ENCODE results near the gene TMEM266. TPM values are rescaled to one million over a fixed set of nuclear protein-coding genes. Genes with fewer than 3 reads are reported as not detected.

TMEM266 gene
- total RNA-seq, 1 donor from 2014 or later: not detected

DNA sequence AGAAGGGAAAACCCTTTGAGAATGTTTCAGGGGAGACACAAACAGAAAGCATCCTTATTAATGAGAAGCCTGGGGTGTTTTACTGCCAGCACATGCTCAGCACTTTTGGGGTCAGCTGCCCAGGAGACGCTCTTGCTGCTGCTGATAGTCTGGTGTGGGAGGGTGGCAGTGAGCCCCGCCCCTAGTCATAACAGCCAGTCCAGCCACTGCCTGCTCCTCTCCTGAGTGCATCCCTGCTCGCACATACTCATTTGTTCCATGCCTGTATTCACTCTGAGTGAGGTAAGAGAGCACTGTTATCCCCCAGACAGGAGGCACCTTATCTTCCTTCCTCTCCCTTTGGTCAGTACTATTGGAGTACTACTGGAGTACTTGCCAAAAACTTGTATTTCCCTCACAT lies 150.2 kb downstream of the TMEM266 start:
- Histone ChIP-seq H3K36me3 (peaks cover 51% of the 10 kb centered on the region), H3K27me3 (ENCODE audit: low read depth) (no peaks in the 10 kb centered on the region), H3K4me3 (no peak overlapping the region), H3K9me3 (replicated peaks) (no peaks in the 10 kb centered on the region), H3K4me1 (peaks cover 21% of the 10 kb centered on the region), H3K27ac (replicated peaks) (no peak overlapping the region)
- intact Hi-C loops (cut with micrococcal nuclease): no loop called here
- TF ChIP-seq, protein P1, sequence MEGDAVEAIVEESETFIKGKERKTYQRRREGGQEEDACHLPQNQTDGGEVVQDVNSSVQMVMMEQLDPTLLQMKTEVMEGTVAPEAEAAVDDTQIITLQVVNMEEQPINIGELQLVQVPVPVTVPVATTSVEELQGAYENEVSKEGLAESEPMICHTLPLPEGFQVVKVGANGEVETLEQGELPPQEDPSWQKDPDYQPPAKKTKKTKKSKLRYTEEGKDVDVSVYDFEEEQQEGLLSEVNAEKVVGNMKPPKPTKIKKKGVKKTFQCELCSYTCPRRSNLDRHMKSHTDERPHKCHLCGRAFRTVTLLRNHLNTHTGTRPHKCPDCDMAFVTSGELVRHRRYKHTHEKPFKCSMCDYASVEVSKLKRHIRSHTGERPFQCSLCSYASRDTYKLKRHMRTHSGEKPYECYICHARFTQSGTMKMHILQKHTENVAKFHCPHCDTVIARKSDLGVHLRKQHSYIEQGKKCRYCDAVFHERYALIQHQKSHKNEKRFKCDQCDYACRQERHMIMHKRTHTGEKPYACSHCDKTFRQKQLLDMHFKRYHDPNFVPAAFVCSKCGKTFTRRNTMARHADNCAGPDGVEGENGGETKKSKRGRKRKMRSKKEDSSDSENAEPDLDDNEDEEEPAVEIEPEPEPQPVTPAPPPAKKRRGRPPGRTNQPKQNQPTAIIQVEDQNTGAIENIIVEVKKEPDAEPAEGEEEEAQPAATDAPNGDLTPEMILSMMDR (IDR thresholded peaks at IDR 0.05; ENCODE audit: borderline replicate concordance): no peak
- DNase-seq: no peak

DNA sequence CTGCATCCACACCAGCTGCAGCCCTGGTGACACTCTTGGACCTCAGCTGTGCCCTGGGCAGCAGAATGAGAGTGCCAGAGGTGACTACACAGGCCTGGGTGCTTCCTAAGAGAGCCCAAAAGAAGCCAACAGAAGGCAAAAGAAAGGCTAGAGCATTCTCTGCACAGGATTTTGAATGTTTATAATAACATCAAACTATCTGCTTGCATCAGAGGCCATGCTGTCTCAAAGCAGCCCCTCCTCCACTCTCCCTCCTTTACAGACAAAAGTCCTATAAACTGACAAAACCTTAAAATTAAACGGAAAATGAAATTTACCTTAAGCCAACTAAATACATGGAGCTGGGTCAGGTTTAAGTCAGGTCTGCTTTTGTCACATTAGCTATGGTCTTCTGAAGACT lies 155.8 kb downstream of the TMEM266 start:
- no peak for DNase-seq
- Histone ChIP-seq H3K36me3 (peaks cover 60% of the 10 kb centered on the region), H3K9me3 (replicated peaks) (peaks cover 7% of the 10 kb centered on the region), H3K27ac (replicated peaks) (no peak overlapping the region), H3K27me3 (ENCODE audit: low read depth) (no peaks in the 10 kb centered on the region), H3K4me1 (peaks cover 6% of the 10 kb centered on the region), H3K4me3 (no peak overlapping the region)
- intact Hi-C loops (cut with micrococcal nuclease): no loop called here
- TF ChIP-seq, protein P1 (IDR thresholded peaks at IDR 0.05; ENCODE audit: borderline replicate concordance): no peak

DNA sequence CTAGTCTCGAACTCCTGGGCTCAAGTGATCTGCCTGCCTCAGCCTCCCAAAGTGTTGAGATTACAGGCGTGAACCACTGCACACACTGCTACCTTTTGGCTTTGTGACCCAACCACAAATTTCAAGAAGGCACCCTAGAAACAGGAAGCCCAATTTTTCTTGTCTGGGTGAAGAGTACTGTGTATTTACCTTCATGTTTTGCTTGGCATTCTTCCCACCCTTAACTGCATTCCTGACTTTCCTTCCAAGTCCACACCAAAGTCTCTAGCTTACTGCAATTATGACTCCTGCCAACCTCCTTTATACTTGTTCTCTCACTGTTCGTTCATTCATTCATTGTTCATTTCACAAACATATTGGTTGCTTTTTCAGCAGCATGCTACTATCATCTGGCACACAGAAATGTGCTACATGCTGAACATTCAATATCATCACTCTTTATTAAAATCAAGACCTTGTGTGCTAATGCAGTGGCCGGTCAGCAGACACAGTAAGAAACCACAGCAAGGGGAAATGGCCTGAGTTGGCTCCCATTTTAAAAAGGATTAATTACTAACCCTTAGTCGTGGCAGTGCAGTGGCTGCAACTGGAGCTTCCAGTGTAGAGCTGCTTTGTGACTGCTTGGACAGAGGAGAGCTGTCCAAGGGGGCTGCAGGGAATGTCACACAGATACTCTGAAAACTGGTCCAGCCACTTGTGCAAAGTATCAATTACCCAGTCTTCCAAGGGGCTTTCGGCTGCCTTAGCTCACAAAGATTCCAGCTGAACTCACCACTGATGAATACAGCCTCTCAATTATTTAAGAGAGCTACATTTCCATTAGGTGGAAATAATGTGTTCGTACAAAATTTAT lies 157.5 kb downstream of the TMEM266 start:
- peaks cover 6% of the 10 kb centered on the region for H3K4me1 ChIP-seq
- peaks cover 51% of the 10 kb centered on the region for H3K36me3 ChIP-seq
- no peaks in the 10 kb centered on the region for H3K27me3 ChIP-seq (ENCODE audit: low read depth)
- TF ChIP-seq, protein P1 (IDR thresholded peaks at IDR 0.05; ENCODE audit: borderline replicate concordance): no peak
- intact Hi-C loops (cut with micrococcal nuclease): no loop called here
- peaks cover 10% of the 10 kb centered on the region for H3K9me3 ChIP-seq (replicated peaks)
- H3K27ac ChIP-seq (replicated peaks): no peak overlapping the region
- DNase-seq: no peak
- no peak overlapping the region for H3K4me3 ChIP-seq

DNA sequence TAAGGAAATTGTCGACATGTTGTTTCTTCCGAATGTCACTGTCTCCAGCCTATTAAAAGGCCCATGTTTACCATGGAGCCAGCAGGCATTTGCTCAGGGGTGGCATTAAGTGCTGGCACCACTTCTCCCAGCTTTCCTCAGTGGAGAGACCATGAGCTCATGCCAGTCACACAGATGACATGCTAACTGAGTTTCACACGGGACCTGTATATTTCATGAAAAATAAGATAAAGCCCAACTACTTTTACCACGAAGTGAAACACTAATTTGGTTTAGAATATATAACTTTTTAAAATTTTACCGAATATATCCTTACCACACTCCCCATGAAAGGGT lies 158.1 kb downstream of the TMEM266 start:
- Histone ChIP-seq H3K27me3 (ENCODE audit: low read depth) (no peaks in the 10 kb centered on the region), H3K4me3 (no peak overlapping the region), H3K4me1 (peaks cover 6% of the 10 kb centered on the region), H3K36me3 (peaks cover 49% of the 10 kb centered on the region), H3K27ac (replicated peaks) (no peak overlapping the region), H3K9me3 (replicated peaks) (peaks cover 10% of the 10 kb centered on the region)
- TF ChIP-seq, protein P1 (IDR thresholded peaks at IDR 0.05; ENCODE audit: borderline replicate concordance): no peak
- DNase-seq: no peak
- intact Hi-C loops (cut with micrococcal nuclease): no loop called here

DNA sequence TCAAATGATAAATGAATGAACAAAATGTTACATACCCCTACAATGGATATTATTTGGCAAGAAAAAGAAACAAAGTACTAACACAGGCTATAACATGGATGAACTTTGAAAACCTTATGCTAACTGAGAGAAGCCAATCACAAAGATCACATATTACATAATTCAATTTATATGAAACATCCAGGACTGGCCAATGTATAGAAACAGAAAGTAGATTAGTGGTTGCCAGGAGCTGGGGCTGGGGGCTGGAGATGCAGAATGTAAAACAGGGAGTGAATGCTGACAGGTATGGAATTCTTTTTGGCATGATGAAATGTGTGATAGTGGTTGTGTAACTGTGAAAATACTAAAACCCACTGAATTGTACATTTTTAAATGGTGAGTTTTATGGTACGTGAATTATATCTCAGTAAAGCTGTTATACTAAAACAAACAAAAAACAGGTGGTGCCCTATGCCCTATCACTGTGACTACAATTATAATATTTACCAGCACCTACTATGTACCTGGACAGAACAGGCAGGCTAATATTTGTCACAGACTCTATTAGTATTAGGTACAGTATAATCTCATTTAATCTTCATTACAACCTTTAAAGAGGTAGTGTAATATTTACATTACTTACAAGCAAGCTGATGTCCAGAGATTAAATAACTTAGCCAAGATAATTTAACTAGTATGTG lies 161.4 kb downstream of the TMEM266 start:
- peaks cover 47% of the 10 kb centered on the region for H3K36me3 ChIP-seq

More for the DNA sequence above, 161.4 kb downstream of the TMEM266 start:
- DNase-seq: no peak
- Histone ChIP-seq H3K27me3 (ENCODE audit: low read depth) (no peaks in the 10 kb centered on the region), H3K27ac (replicated peaks) (no peak overlapping the region), H3K9me3 (replicated peaks) (peaks cover 10% of the 10 kb centered on the region), H3K4me1 (peaks cover 6% of the 10 kb centered on the region), H3K4me3 (no peak overlapping the region)
- intact Hi-C loops (cut with micrococcal nuclease): no loop called here
- TF ChIP-seq, protein P1 (IDR thresholded peaks at IDR 0.05; ENCODE audit: borderline replicate concordance): no peak
